ENCODE results near the gene COL23A1.

DNA sequence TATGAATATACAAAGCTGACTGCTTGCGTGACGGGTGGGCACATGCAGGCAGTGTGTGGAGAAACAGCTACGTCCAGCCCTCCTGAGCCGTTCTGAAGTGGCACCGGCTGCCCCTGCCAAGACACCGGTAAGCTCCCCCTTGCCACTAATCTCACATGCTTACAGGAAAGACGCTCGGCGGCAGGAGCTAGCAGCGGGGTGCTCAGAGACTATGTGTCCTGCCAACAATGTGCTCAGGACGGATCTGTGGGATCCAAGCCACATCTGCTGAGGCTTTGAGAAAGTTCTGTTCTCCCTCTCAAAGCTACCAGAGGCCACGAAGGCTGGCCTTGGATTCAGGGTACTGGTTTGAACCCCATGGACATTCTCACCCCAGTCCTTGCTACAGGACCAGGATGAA is 200.4 kb downstream of the COL23A1 start:
- TF ChIP-seq EZH2 (IDR thresholded peaks at IDR 0.05; ENCODE audit: borderline replicate concordance, insufficient read depth, low read depth, low read length, poor library complexity, severe bottlenecking): no peak
- TF ChIP-seq, protein P1, sequence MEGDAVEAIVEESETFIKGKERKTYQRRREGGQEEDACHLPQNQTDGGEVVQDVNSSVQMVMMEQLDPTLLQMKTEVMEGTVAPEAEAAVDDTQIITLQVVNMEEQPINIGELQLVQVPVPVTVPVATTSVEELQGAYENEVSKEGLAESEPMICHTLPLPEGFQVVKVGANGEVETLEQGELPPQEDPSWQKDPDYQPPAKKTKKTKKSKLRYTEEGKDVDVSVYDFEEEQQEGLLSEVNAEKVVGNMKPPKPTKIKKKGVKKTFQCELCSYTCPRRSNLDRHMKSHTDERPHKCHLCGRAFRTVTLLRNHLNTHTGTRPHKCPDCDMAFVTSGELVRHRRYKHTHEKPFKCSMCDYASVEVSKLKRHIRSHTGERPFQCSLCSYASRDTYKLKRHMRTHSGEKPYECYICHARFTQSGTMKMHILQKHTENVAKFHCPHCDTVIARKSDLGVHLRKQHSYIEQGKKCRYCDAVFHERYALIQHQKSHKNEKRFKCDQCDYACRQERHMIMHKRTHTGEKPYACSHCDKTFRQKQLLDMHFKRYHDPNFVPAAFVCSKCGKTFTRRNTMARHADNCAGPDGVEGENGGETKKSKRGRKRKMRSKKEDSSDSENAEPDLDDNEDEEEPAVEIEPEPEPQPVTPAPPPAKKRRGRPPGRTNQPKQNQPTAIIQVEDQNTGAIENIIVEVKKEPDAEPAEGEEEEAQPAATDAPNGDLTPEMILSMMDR (IDR thresholded peaks at IDR 0.05): no peak

All from B cell (primary cell).